ENCODE results near the gene ADAMTS15.

DNA sequence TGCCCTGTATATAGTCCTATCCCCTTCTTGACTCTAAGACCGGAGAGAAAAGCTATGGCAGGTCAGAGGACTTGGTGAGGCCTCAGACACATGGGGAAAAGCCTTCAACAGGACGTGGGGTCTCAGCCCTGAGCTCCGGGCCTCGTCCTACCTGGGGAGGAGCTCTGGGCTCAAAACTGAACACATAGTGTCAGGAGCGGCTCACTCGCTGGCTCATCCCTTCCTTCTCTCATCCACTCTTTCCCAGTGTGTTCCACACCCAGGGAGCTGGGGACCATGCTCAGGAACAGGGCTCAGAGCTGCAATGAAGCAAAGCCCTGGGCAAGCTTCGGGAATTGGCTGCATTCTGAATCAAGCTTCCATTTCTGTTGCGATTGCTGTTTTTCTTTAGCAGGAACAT, 14.5 kb downstream of the ADAMTS15 start:
- TF ChIP-seq, protein P1, sequence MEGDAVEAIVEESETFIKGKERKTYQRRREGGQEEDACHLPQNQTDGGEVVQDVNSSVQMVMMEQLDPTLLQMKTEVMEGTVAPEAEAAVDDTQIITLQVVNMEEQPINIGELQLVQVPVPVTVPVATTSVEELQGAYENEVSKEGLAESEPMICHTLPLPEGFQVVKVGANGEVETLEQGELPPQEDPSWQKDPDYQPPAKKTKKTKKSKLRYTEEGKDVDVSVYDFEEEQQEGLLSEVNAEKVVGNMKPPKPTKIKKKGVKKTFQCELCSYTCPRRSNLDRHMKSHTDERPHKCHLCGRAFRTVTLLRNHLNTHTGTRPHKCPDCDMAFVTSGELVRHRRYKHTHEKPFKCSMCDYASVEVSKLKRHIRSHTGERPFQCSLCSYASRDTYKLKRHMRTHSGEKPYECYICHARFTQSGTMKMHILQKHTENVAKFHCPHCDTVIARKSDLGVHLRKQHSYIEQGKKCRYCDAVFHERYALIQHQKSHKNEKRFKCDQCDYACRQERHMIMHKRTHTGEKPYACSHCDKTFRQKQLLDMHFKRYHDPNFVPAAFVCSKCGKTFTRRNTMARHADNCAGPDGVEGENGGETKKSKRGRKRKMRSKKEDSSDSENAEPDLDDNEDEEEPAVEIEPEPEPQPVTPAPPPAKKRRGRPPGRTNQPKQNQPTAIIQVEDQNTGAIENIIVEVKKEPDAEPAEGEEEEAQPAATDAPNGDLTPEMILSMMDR (conservative IDR thresholded peaks at IDR 0.05 in 1 of 2, IDR thresholded peaks at IDR 0.05 in 1 of 2; ENCODE audit: extremely low read depth in 1 of 2, insufficient read depth in 1 of 2, low read depth in 1 of 2, low read length in 2 of 2): no peak
- no peak for TF ChIP-seq EZH2 (IDR thresholded peaks at IDR 0.05; ENCODE audit: borderline replicate concordance, low read length)

Data from mammary epithelial cell (primary cell).